HUES6 (cell line): ENCODE data around the gene HOGA1.

ENCODE experiments used
- H3K27ac ChIP-seq: 2 replicates; pipeline ENCODE4 v1.7.0; 2013; ENCODE audit warnings: low read depth, mild to moderate bottlenecking, low read length, inconsistent platforms
- H3K27me3 ChIP-seq: 2 replicates; pipeline ENCODE4 v1.6.1; 2013; ENCODE audit warnings: low read length; ENCODE audit not compliant: control insufficient read depth, insufficient read depth
- H3K36me3 ChIP-seq: 2 replicates; pipeline ENCODE4 v1.6.1; 2013; ENCODE audit warnings: low read length; ENCODE audit not compliant: control insufficient read depth, insufficient read depth
- H3K4me1 ChIP-seq: 2 replicates; pipeline ENCODE4 v1.6.1; 2013; ENCODE audit warnings: low read length; ENCODE audit not compliant: control insufficient read depth, insufficient read depth
- H3K4me3 ChIP-seq: 2 replicates; pipeline ENCODE4 v1.5.1; 2013; ENCODE audit warnings: low read depth, low read length
- H3K9ac ChIP-seq: one replicate; pipeline ENCODE4 v1.6.1; 2013; ENCODE audit warnings: mild to moderate bottlenecking, low read length
- H3K9me3 ChIP-seq: 2 replicates; pipeline ENCODE4 v1.6.1; 2013; ENCODE audit warnings: low read depth, low read length; ENCODE audit not compliant: control insufficient read depth, insufficient read depth

HOGA1 gene

DNA sequence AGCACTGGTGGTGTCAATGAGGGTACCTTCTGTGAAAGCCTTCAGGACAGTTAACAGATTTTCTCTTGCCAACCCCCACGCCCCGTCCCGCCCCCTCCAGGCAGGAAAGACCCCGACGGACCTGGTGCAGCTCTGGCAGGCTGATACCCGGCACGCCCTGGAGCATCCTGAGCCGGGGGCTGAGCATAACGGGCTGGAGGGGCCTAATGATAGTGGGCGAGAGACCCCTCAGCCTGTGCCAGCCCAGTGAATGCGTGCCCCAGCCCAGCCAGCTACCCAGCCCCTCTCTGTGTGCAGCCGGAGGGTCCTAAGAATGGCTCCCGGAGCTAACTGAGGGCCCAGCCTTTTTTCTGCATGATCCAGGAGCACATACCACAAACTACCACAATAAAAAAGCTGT is 713 bp upstream of the HOGA1 start:
- Histone ChIP-seq H3K4me1 (peaks cover 7% of the 10 kb centered on the region; the same call in 1 of the 2 replicates), H3K4me3 (no peak overlapping the region), H3K9me3 (no peaks in the 10 kb centered on the region), H3K27me3 (no peaks in the 10 kb centered on the region), H3K36me3 (no peaks in the 10 kb centered on the region), H3K9ac (no peak overlapping the region), H3K27ac (no peak overlapping the region)

DNA sequence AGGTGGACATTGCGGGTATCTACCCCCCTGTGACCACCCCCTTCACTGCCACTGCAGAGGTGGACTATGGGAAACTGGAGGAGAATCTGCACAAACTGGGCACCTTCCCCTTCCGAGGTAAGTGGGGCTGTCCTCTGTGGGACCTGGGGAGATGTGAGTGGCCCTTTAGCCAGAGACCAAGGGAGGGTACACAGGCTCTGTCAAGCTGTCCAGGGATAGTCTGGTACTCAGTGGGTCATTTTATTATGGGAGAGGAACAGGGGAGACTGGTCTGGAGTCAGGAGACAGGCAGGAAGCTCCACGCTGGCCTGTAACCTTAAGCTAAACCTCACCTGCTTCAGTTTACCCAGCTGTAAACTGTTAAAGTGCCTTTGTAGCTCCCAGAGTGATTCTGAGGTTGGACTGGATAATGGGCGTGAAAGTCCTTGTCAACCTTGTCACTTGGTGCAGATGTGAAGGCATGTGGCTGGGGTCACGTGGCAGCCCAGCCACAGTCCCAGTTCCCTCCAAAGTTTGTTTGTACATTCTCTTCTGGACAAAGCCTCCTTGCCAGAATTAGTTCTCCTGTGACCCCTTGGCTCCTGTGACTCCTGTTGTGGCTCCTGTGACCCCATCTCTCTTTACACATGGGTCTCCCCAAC is 729 bp downstream of the HOGA1 start:
- Histone ChIP-seq H3K27me3 (no peaks in the 10 kb centered on the region), H3K4me1 (peaks cover 7% of the 10 kb centered on the region; the same call in 1 of the 2 replicates), H3K27ac (no peak overlapping the region), H3K9me3 (no peaks in the 10 kb centered on the region), H3K9ac (no peak overlapping the region), H3K36me3 (no peaks in the 10 kb centered on the region), H3K4me3 (no peak overlapping the region)

DNA sequence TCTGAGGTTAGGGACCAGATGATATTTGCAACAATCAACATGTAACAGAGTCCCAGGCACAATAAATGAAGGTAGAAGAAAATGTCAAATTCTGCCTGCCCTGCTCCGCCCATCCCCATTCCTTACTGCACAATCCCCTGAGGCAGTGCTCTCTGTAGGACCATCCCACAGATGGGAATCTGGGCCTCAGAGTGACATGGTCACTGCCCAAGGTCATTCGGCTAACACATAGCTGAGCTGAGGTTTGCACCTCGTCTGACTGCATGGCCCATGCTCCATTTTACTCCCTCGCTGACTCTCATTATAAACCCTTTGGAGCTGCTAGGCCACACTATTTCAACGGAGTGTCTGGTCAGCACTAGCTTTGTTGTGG is 1.2 kb downstream of the HOGA1 start:
- Histone ChIP-seq H3K27me3 (no peaks in the 10 kb centered on the region), H3K36me3 (no peaks in the 10 kb centered on the region), H3K4me1 (peaks cover 7% of the 10 kb centered on the region; the same call in 1 of the 2 replicates), H3K9ac (no peak overlapping the region), H3K27ac (no peak overlapping the region), H3K9me3 (no peaks in the 10 kb centered on the region), H3K4me3 (no peak overlapping the region)

GRCh38 chr10:97587183-97587582 is 3.0 kb downstream of the HOGA1 start:
- Histone ChIP-seq H3K36me3 (no peaks in the 10 kb centered on the region), H3K9me3 (no peaks in the 10 kb centered on the region), H3K4me1 (peaks cover 7% of the 10 kb centered on the region; the same call in 1 of the 2 replicates), H3K27ac (no peak overlapping the region), H3K27me3 (no peaks in the 10 kb centered on the region), H3K4me3 (no peak overlapping the region), H3K9ac (no peak overlapping the region)

DNA sequence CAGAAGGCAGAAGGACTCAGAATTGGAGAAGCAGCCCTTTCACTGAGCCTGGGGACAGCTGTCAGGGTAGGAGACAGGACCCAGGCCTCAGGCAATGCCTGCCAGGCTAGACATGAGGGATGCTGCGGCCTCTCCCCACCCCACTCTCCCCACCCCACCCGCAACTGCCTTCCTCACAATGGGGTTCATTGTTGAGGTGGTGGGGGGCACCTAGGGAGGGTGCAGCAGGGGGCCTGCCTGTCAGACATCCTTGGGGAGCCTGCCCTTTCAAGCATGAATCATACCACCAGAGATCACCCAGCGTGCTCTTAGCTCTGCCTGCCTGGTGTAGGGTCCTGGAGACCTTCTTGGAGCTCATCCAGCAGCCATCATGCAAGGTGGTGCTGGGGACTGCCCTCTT is 5.3 kb downstream of the HOGA1 start, which contains the start of gene C10orf62:
C10orf62 (plus strand) TSS at position 243 of the 400 bp plus-strand sequence. CDS start 177 bp downstream, outside the sequence.
- no peaks in the 10 kb centered on the region for H3K9me3 ChIP-seq
- no peak within 1 kb of the TSS for H3K27ac ChIP-seq
- H3K4me1 ChIP-seq = no peaks in the 10 kb centered on the region
- H3K27me3 ChIP-seq = no peaks in the 10 kb centered on the region
- no peaks in the 10 kb centered on the region for H3K36me3 ChIP-seq
- no peak within 1 kb of the TSS for H3K9ac ChIP-seq
- no peak within 1 kb of the TSS for H3K4me3 ChIP-seq

DNA sequence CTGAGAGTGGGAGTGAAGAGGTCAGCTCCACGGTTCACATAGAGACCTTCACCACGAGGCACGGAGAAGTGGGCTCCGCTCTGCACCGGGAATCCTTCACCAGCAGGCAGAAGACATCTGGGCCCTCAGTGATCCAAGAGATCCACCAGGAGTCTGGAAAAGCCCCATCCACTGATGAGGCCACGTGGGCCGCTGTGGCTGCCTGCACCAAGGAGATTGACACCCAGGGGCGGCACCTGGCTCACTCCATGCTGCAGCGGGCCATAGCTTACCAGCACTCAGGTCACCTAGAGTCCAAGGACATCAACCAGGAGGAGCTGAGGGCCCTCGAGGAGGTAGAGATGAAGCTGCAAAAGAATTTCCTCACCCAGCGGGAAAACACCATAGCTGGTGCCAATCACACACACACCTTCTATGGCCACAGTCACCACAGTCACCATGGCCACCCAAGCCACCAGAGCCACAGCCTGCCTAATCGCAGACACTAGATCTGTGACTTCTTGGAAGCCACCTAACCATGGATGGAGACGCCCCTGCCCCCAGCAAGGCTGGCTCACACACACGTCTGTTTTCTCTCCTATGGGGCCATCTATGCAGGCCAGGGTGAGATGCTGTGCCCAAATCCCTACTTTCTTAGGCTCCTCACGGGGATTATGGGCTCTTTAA is 6.0 kb downstream of the HOGA1 start:
- H3K27me3 ChIP-seq = no peaks in the 10 kb centered on the region
- no peak overlapping the region for H3K4me3 ChIP-seq
- H3K4me1 ChIP-seq = no peaks in the 10 kb centered on the region
- no peak overlapping the region for H3K27ac ChIP-seq
- no peak overlapping the region for H3K9ac ChIP-seq
- no peaks in the 10 kb centered on the region for H3K9me3 ChIP-seq
- no peaks in the 10 kb centered on the region for H3K36me3 ChIP-seq

- Histone ChIP-seq H3K27ac (no peak overlapping the region), H3K4me1 (no peaks in the 10 kb centered on the region), H3K9ac (no peak overlapping the region), H3K27me3 (no peaks in the 10 kb centered on the region), H3K36me3 (no peaks in the 10 kb centered on the region), H3K9me3 (no peaks in the 10 kb centered on the region), H3K4me3 (no peak overlapping the region)
These were observed 6.7 kb downstream of the HOGA1 start for GRCh38 chr10:97590748-97591495.

- no peak overlapping the region for H3K27ac ChIP-seq
- no peaks in the 10 kb centered on the region for H3K27me3 ChIP-seq
- H3K9me3 ChIP-seq = no peaks in the 10 kb centered on the region
- H3K36me3 ChIP-seq = no peaks in the 10 kb centered on the region
- H3K9ac ChIP-seq = no peak overlapping the region
- H3K4me3 ChIP-seq = no peak overlapping the region
- no peaks in the 10 kb centered on the region for H3K4me1 ChIP-seq
These were observed 9.2 kb downstream of the HOGA1 start for GRCh38 chr10:97593421-97593820.

GRCh38 chr10:97596101-97597082 is 12.2 kb downstream of the HOGA1 start:
- no peaks in the 10 kb centered on the region for H3K27me3 ChIP-seq
- H3K4me1 ChIP-seq = no peaks in the 10 kb centered on the region
- H3K36me3 ChIP-seq = no peaks in the 10 kb centered on the region
- H3K9ac ChIP-seq = no peak overlapping the region
- no peaks in the 10 kb centered on the region for H3K9me3 ChIP-seq
- H3K4me3 ChIP-seq = no peak overlapping the region
- no peak overlapping the region for H3K27ac ChIP-seq

- no peak overlapping the region for H3K9ac ChIP-seq
- no peaks in the 10 kb centered on the region for H3K4me1 ChIP-seq
- no peaks in the 10 kb centered on the region for H3K9me3 ChIP-seq
- no peaks in the 10 kb centered on the region for H3K36me3 ChIP-seq
- H3K27ac ChIP-seq = no peak overlapping the region
- H3K4me3 ChIP-seq = no peak overlapping the region
- H3K27me3 ChIP-seq = no peaks in the 10 kb centered on the region
These were observed 13.6 kb downstream of the HOGA1 start for GRCh38 chr10:97597778-97598177.
